ENCODE data around the gene ZNF536.

DNA sequence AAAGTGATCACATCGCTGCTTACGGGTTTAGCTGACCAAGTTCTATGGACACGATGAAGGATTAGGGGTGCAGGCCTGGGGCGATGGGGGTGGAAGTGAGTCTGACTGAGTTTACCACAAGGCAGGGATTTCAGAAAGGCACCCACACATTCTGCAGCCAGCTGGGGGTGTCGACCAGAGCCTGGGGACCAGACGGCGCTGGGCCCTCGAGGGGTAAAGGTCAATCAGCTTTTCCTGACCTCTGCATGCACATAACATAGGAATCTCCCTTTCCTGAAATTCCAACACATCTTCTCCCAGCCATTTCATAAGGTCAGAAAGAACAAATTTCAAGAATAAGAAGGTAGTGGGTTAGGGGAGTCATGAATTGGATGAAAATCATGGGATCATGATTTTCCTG is 92.0 kb downstream of the ZNF536 start:
- TF ChIP-seq, protein P1, sequence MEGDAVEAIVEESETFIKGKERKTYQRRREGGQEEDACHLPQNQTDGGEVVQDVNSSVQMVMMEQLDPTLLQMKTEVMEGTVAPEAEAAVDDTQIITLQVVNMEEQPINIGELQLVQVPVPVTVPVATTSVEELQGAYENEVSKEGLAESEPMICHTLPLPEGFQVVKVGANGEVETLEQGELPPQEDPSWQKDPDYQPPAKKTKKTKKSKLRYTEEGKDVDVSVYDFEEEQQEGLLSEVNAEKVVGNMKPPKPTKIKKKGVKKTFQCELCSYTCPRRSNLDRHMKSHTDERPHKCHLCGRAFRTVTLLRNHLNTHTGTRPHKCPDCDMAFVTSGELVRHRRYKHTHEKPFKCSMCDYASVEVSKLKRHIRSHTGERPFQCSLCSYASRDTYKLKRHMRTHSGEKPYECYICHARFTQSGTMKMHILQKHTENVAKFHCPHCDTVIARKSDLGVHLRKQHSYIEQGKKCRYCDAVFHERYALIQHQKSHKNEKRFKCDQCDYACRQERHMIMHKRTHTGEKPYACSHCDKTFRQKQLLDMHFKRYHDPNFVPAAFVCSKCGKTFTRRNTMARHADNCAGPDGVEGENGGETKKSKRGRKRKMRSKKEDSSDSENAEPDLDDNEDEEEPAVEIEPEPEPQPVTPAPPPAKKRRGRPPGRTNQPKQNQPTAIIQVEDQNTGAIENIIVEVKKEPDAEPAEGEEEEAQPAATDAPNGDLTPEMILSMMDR (IDR thresholded peaks at IDR 0.05), result no peak
- no peak for TF ChIP-seq POLR2A (IDR thresholded peaks at IDR 0.05)

Data from right lobe of liver (tissue), 4 donors.